H1 (cell line): Measurements from ENCODE around the gene NFAT5. TPM values are rescaled to one million over a fixed set of nuclear protein-coding genes. Genes with fewer than 3 reads are reported as not detected.

Source experiments
- CTCF ChIA-PET: fragments of 300-600 bp; sonication (Branson Sonifier 250); formaldehyde crosslinking; loops from one replicate; lab custom pipeline; 2021; ENCODE audit not compliant: partially characterized antibody; lab: Charles Lee
- POLR2A ChIA-PET: fragments of 300-600 bp; sonication (Branson Sonifier 250); formaldehyde crosslinking; loops from one replicate; lab custom pipeline; 2021; ENCODE audit warnings: inconsistent platforms; ENCODE audit not compliant: partially characterized antibody; lab: Charles Lee
- DNase-seq, 2 experiments: peaks; one replicate each; pipeline versions ENCODE4 v3.0.0 to v3.0.0-alpha.2; 2010 to 2022; ENCODE audit warnings: low spot score in 2 of 2, low read depth in 1 of 2, mixed read lengths in 1 of 2
- FAIRE-seq: peaks from 2 replicates; lab custom pipeline; 2011; peaks lifted over from hg19 to GRCh38; lab: Jason Lieb, UNC
- H2AFZ ChIP-seq: 2 replicates; pipeline ENCODE4 v1.8.1; 2012; ENCODE audit warnings: low read length, inconsistent platforms
- H2AK5ac ChIP-seq: 2 replicates; pipeline ENCODE4 v1.6.1; 2013; ENCODE audit warnings: low read depth, low read length
- H2BK120ac ChIP-seq: replicated peaks from 2 replicates; pipeline ENCODE3; 2013; ENCODE audit warnings: low read depth, low read length, inconsistent platforms
- H2BK12ac ChIP-seq: 2 replicates; pipeline ENCODE4 v1.6.1; 2013; ENCODE audit warnings: low read depth, low read length
- H2BK15ac ChIP-seq: 2 replicates; pipeline ENCODE4 v1.6.1; 2013; ENCODE audit warnings: low read length
- H2BK20ac ChIP-seq: 2 replicates; pipeline ENCODE4 v1.6.1; 2013; ENCODE audit warnings: low read length
- H2BK5ac ChIP-seq: 2 replicates; pipeline ENCODE4 v1.6.1; 2013; ENCODE audit warnings: low read depth, low read length
- H3K14ac ChIP-seq: 2 replicates; pipeline ENCODE4 v1.6.1; 2013; ENCODE audit warnings: inconsistent platforms; ENCODE audit not compliant: insufficient read length
- H3K18ac ChIP-seq: 2 replicates; pipeline ENCODE4 v1.6.1; 2013; ENCODE audit warnings: low read length; ENCODE audit errors: extremely low read depth
- H3K23ac ChIP-seq: 2 replicates; pipeline ENCODE4 v1.6.1; 2013; ENCODE audit warnings: inconsistent platforms; ENCODE audit not compliant: insufficient read length
- H3K23me2 ChIP-seq: 2 replicates; pipeline ENCODE4 v1.6.1; 2013; ENCODE audit warnings: low read depth, low read length
- H3K27ac ChIP-seq: 2 replicates; pipeline ENCODE4 v1.6.1; 2011; ENCODE audit warnings: low read depth, low read length, inconsistent platforms
- H3K27me3 ChIP-seq, 4 experiments: replicated peaks in 1 of 4; 1 replicate in 1 of 4; 2 replicates in 3 of 4; pipeline versions ENCODE4 v1.6.1 to v1.8.1; 2011 to 2013; ENCODE audit warnings: low read length in 3 of 4, mild to moderate bottlenecking in 3 of 4, inconsistent platforms in 2 of 4, mixed read lengths in 2 of 4, moderate library complexity in 1 of 4; ENCODE audit not compliant: control insufficient read depth in 3 of 4, insufficient read depth in 3 of 4; ENCODE audit errors: extremely low read depth in 1 of 4
- H3K36me3 ChIP-seq, 4 experiments: 2 replicates each; pipeline versions ENCODE4 v1.6.1 to v1.8.1; 2011 to 2013; ENCODE audit warnings: mild to moderate bottlenecking in 4 of 4, low read length in 3 of 4, moderate library complexity in 2 of 4, control low read depth in 1 of 4, inconsistent platforms in 1 of 4; ENCODE audit not compliant: insufficient read depth in 4 of 4, control insufficient read depth in 2 of 4
- H3K4ac ChIP-seq: replicated peaks from 2 replicates; pipeline ENCODE3; 2013; ENCODE audit warnings: low read length, low read depth, mixed read lengths, inconsistent platforms; ENCODE audit not compliant: insufficient read length
- H3K4me1 ChIP-seq, 4 experiments: replicated peaks in 1 of 4; 1 replicate in 1 of 4; 2 replicates in 3 of 4; pipeline versions ENCODE4 v1.6.1 to v1.8.1; 2011 to 2013; ENCODE audit warnings: low read length in 3 of 4, inconsistent platforms in 2 of 4, mixed read lengths in 1 of 4; ENCODE audit not compliant: insufficient read depth in 4 of 4, control insufficient read depth in 3 of 4
- H3K4me2 ChIP-seq, 2 experiments: 2 replicates each; pipeline versions ENCODE4 v1.6.1 to v1.8.1; 2011 to 2013; ENCODE audit warnings: low read depth in 2 of 2, low read length in 2 of 2, control low read depth in 1 of 2, inconsistent platforms in 1 of 2, mild to moderate bottlenecking in 1 of 2; ENCODE audit not compliant: insufficient read depth in 1 of 2
- H3K4me3 ChIP-seq, 4 experiments: fragments of 200-600, 300-600 bp in 1 of 4; sonication (generic), shearing (Covaris generic), sonication (Bioruptor Twin) in 1 of 4; 2 replicates each; pipeline versions ENCODE4 v1.5.1 to v1.8.1; 2011 to 2016; ENCODE audit warnings: low read length in 4 of 4, low read depth in 3 of 4, control low read depth in 2 of 4, inconsistent platforms in 2 of 4, mild to moderate bottlenecking in 2 of 4, mixed read lengths in 1 of 4, moderate library complexity in 1 of 4; ENCODE audit not compliant: insufficient read depth in 2 of 4; ENCODE audit errors: extremely low read depth in 1 of 4
- H3K56ac ChIP-seq: replicated peaks from 2 replicates; pipeline ENCODE3; 2013; ENCODE audit warnings: low read depth, mild to moderate bottlenecking, mixed read lengths, low read length, inconsistent platforms; ENCODE audit not compliant: insufficient read length
- H3K79me1 ChIP-seq: 2 replicates; pipeline ENCODE4 v1.6.1; 2013; ENCODE audit warnings: low read depth, low read length, control low read depth
- H3K79me2 ChIP-seq, 2 experiments: 2 replicates each; pipeline versions ENCODE4 v1.6.1 to v1.8.1; 2012 to 2013; ENCODE audit warnings: low read length in 2 of 2, mild to moderate bottlenecking in 2 of 2, inconsistent platforms in 1 of 2; ENCODE audit not compliant: insufficient read depth in 2 of 2, control insufficient read depth in 1 of 2
- H3K9ac ChIP-seq, 4 experiments: replicated peaks in 1 of 4; 1 replicate in 1 of 4; 2 replicates in 3 of 4; pipeline versions ENCODE4 v1.6.1 to v1.8.1; 2011 to 2013; ENCODE audit warnings: low read depth in 3 of 4, low read length in 3 of 4, control low read depth in 2 of 4, mild to moderate bottlenecking in 2 of 4, moderate library complexity in 2 of 4, inconsistent platforms in 1 of 4; ENCODE audit errors: extremely low read depth in 1 of 4
- H3K9me3 ChIP-seq, 2 experiments: 2 replicates each; pipeline versions ENCODE4 v1.6.1 to v1.8.1; 2012 to 2013; ENCODE audit warnings: mild to moderate bottlenecking in 2 of 2, moderate library complexity in 2 of 2, control low read depth in 1 of 2, inconsistent platforms in 1 of 2, low read depth in 1 of 2, low read length in 1 of 2, mixed read lengths in 1 of 2; ENCODE audit not compliant: insufficient read depth in 2 of 2
- H4K20me1 ChIP-seq, 2 experiments: replicated peaks in 1 of 2; 2 replicates each; pipeline versions ENCODE3 to v1.8.1; 2011 to 2013; ENCODE audit warnings: inconsistent platforms in 2 of 2, low read length in 2 of 2, mild to moderate bottlenecking in 1 of 2; ENCODE audit not compliant: insufficient read depth in 2 of 2, control insufficient read depth in 1 of 2
- H4K5ac ChIP-seq: 2 replicates; pipeline ENCODE4 v1.6.1; 2013; ENCODE audit warnings: low read length, low read depth, mixed read lengths, inconsistent platforms; ENCODE audit not compliant: insufficient read length
- H4K8ac ChIP-seq: 2 replicates; pipeline ENCODE4 v1.8.0; 2013; ENCODE audit warnings: mild to moderate bottlenecking, moderate library complexity, low read length, inconsistent platforms; ENCODE audit not compliant: insufficient read depth; ENCODE audit errors: extremely low read depth
- H4K91ac ChIP-seq: replicated peaks from 2 replicates; pipeline ENCODE3; 2013; ENCODE audit warnings: low read length, mixed read lengths, inconsistent platforms; ENCODE audit not compliant: insufficient read length
- CEBPB ChIP-seq: IDR thresholded peaks from 2 replicates; pipeline ENCODE4 v1.6.1; 2012; ENCODE audit warnings: low read depth, low read length
- CTBP2 ChIP-seq: IDR thresholded peaks from 2 replicates; pipeline ENCODE4 v1.7.0; 2011; ENCODE audit warnings: borderline replicate concordance, mild to moderate bottlenecking, moderate library complexity, mixed read lengths, low read length; ENCODE audit not compliant: insufficient read depth, insufficient read length
- CTCF ChIP-seq, 3 experiments: IDR thresholded peaks; 1 replicate in 2 of 3; 2 replicates in 1 of 3; pipeline versions ENCODE4 v1.5.1 to v1.6.1; 2011; ENCODE audit warnings: low read length in 3 of 3, mild to moderate bottlenecking in 3 of 3, inconsistent platforms in 2 of 3, low read depth in 1 of 3, moderate library complexity in 1 of 3; ENCODE audit not compliant: insufficient read depth in 1 of 3; ENCODE audit errors: control extremely low read depth in 1 of 3
- PHF8 ChIP-seq: fragments of 200-600 bp; sonication (generic); conservative IDR thresholded peaks from 2 replicates; pipeline ENCODE4 v1.7.1; 2012; ENCODE audit warnings: low read depth, mild to moderate bottlenecking, inconsistent platforms, low read length, moderate library complexity
- POLR2AphosphoS5 ChIP-seq: IDR thresholded peaks from 2 replicates; pipeline ENCODE4 v1.6.1; 2011; ENCODE audit warnings: low read depth, low read length
- POU5F1 ChIP-seq: IDR thresholded peaks from 2 replicates; pipeline ENCODE4 v1.6.1; 2011; ENCODE audit warnings: low read depth, mild to moderate bottlenecking, low read length, moderate library complexity
- SUZ12 ChIP-seq: fragments of 200-600 bp; sonication (generic); IDR thresholded peaks from 2 replicates; pipeline ENCODE4 v1.6.1; 2012; ENCODE audit warnings: mild to moderate bottlenecking, inconsistent platforms, low read length, moderate library complexity, mixed read lengths
- TAF7 ChIP-seq: optimal IDR thresholded peaks from 2 replicates; pipeline ENCODE3; 2011; ENCODE audit warnings: low read depth, mild to moderate bottlenecking, inconsistent platforms, low read length, moderate library complexity, borderline replicate concordance
- TCF12 ChIP-seq: IDR thresholded peaks from 2 replicates; pipeline ENCODE4 v1.6.1; 2011; ENCODE audit warnings: low read depth, mild to moderate bottlenecking, low read length
- USF2 ChIP-seq: IDR thresholded peaks from 2 replicates; pipeline ENCODE4 v1.6.1; 2011; ENCODE audit warnings: low read length, improper control_type of control experiment
- ZNF274 ChIP-seq: IDR thresholded peaks from 2 replicates; pipeline ENCODE4 v1.7.0; 2012; ENCODE audit warnings: low read length, borderline replicate concordance; ENCODE audit errors: extremely low read depth
- polyA plus RNA-seq, 7 experiments: library from polyadenylated mRNA; depleted of rRNA in 3 of 7; stranded (reverse) in 5 of 7; unstranded in 2 of 7; fragments of >200 nt in 5 of 7; fragments of 200-250 nt in 2 of 7; gene quantifications; 1 replicate in 5 of 7; 2 replicates in 1 of 7; 4 replicates in 1 of 7; pipeline versions ENCODE4 v1.2.1 to v1.2.3, GENCODE V29; 2011 to 2013; ENCODE audit warnings: missing spikeins in 2 of 7, mixed read lengths in 2 of 7
- total RNA-seq: library from RNA; stranded (reverse); fragmentation: NEBNext Ultra II Directional; extraction: Animal tissue kit (Norgen Biotek cat#: 25700); gene quantifications from 2 replicates; pipeline ENCODE4 v1.2.1, GENCODE V29; 2021

The NFAT5 gene
- total and polyA plus RNA-seq, 2 of the 8 experiments (the other 6 are each of a cell fraction or from before 2014, with no cell fraction given) = 8.9 to 29.0 TPM

GRCh38 chr16:69581297-69581696 lies 15.5 kb downstream of the NFAT5 start:
- Histone ChIP-seq H3K23ac (no peak overlapping the region), H3K79me2 (peaks cover 0 to 65% of the 10 kb centered on the region in 2 experiments; a peak in 2 of 4 replicates), H2AK5ac (no peak overlapping the region), H2AFZ (no peak overlapping the region), H3K79me1 (no peaks in the 10 kb centered on the region; the same call in 1 of the 2 replicates), H4K20me1 (no peaks in the 10 kb centered on the region), H3K9ac (no peak overlapping the region), H3K23me2 (no peaks in the 10 kb centered on the region), H4K91ac (no peak overlapping the region), H3K4me2 (no peak overlapping the region), H2BK5ac (no peak overlapping the region), H3K27ac (no peak overlapping the region), H3K14ac (no peak overlapping the region), H2BK20ac (no peak overlapping the region), H4K8ac (no peak overlapping the region), H3K9me3 (no peaks in the 10 kb centered on the region), H4K5ac (no peak overlapping the region), H3K56ac (no peak overlapping the region), H2BK15ac (no peak overlapping the region), H3K4me1 (no peaks in the 10 kb centered on the region), H3K4me3 (no peak overlapping the region), H3K4ac (no peak overlapping the region), H3K27me3 (no peaks in the 10 kb centered on the region), H2BK12ac (no peak overlapping the region), H2BK120ac (no peak overlapping the region), H3K18ac (no peak overlapping the region), H3K36me3 (no peaks in the 10 kb centered on the region; a peak in 1 of 8 replicates)
- DNase-seq (no peak), FAIRE-seq (no peak)
- ChIA-PET POLR2A (no interaction called here), CTCF (interaction anchor here (1.5 to 1.6 kb wide), 2 partner anchors 17 to 181 kb away, joined by 5 read pairs; no protein-coding TSS in a partner anchor)
- no peak for TF ChIP-seq POU5F1
- TF ChIP-seq CTCF (IDR thresholded peaks at IDR 0.05; ENCODE audit: control extremely low read depth in 1 of 3, insufficient read depth in 1 of 3, low read depth in 1 of 3, low read length in 3 of 3) = no peak
- TF ChIP-seq SUZ12 = no peak
- TF ChIP-seq TAF7 = no peak
- TF ChIP-seq PHF8 = no peak
- TF ChIP-seq CEBPB = no peak
- TF ChIP-seq USF2 = no peak
- no peak for TF ChIP-seq ZNF274
- TF ChIP-seq CTBP2 = no peak
- no peak for TF ChIP-seq POLR2AphosphoS5
- no peak for TF ChIP-seq TCF12
